Stimulated activated CD4-positive, alpha-beta T cell treated with anti-CD3 and anti-CD28 coated beads, Interleukin-2, amount 100 ng/mL, for 24 hours (primary cell): ENCODE results near the gene CCDC63.
"Not testable (repeated sequence)": the region's sequence is repeated elsewhere in the genome, so short reads cannot be mapped to it uniquely, and the experiment has no call there.

Experiments
- DNase-seq, 2 donors: peaks; one replicate each; pipeline ENCODE4 v3.0.0-alpha.2; 2020

The CCDC63 gene

DNA sequence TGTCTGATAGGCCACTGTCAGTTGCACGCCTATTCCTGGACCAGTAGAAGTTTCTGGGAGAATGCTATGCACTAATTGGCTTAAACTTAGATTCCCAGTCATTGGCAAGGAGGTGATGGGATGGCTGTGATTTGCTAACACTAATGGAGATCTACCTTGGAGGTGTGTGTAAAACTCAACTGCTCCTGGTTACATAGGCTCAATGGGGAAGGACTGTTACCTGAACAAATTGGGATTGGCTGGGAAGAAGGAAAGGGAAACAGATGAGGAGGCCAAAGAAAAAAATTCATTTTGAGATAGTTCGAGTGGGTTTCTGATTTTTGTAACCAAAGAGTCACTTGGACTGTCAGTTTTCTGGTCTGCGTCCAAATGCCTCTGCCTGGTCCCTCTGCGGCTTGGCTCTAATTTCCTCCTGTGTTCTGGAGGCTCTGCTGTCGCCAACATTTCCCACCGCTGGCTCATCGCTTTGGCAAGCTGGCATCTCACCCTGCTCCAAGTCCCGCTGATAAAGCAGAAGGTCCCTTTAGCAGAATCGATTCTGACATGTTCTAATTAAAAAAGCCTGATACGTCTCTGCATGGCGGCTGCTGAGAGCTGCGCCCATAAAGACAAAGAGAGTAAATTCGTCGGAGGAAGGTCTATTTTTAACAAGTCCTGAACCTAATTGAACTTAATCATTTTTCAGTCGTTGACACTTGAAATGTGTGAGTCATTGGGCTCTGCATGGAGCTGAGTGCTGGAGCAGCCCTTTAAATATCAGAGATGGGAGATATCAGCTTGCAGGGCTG, 2.0 kb upstream of the CCDC63 start:
- no peak for DNase-seq

DNA sequence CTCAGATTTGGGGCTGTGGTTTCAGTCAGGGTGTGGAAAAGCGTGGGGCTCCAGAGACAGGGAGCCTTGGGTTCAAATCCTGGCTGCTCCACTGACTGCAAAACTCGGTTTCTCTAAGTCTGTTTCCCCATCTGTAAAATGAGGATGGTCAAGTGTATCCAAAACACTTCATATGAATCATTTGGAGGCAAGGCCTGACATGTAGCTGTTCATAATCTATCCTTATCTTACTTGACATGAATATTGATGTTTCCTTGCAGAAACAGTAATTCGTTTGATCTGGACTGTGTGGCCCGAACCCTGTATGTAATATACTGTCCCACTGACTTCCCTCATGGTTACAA, 1.5 kb upstream of the CCDC63 start:
- DNase-seq: no peak

DNA sequence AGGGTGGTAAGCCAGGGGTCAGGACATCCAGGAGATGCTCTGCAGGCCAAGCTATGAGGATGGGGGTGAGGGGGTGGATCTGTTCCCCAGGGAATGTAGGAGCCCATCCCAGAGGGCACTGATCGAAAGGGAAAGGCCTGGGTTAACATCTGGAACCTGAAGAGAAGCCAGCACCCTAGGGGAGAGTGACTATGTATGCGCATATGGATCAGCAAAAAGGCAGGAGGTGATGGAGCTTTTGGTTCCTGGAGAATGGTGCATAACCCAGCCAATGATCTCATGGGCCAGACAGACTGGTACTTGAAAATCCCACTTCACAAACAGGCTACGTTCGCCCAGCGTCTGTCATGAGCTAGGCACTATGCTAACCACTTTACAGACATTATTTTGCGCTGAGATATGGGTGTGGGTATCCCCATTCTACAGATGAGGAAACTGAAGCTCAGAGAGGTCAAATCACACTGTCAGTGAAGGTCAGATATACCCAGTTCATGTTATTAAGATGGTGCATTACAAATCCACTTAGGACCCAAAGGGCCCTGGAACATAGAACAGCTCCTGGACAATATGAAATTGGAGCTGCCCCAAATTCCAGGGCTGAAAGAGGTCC, 1.6 kb downstream of the CCDC63 start:
- DNase-seq: no peak

DNA sequence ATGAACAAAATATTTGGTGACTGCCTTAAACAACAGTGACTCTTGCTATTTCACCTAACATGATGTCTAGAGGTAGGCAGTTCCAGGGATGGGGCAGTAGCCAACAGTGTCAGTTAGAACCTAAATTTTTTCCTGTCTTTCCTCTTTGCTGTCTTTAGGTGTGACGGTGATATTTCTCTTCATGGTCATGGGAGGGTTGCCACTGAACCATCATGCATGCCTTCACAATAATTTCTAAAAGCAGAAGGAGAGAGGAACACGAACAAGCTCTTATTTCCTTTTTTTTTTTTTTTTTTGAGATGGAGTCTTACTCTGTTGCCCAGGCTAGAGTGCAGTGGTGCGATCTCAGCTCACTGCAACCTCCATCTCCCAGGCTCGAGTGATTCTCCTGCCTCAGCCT, 2.4 kb downstream of the CCDC63 start:
- DNase-seq: no peak

DNA sequence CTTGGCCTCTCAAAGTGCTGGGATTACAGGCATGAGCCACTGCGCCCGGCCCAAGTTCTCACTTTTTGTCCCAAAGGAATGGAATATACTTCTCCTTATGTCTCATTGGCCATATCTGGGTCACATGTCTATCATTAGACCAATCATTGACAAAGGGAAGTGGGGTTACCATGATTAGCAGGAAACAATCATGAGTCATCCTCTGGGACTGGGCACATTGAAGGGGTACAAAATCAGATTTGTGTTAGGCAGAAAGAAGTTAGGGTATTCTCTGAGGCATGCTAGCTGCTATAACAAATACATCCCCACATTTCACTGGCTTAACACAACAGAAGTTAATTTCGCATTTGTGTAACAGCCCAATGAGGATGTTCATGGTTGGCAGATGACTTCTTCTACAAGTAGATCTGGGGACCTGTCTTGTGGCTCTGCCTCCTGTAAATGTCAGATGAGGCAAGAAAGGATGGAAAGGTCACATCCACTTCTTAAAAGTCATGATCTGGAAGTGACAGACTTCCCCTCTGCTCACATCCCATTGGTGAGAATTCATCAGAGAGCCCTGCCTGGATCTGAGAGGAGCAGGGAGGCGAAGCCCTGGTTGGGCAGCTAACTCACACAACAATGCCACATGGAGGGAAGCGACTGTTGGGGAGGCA, 3.1 kb downstream of the CCDC63 start:
- no peak for DNase-seq

DNA sequence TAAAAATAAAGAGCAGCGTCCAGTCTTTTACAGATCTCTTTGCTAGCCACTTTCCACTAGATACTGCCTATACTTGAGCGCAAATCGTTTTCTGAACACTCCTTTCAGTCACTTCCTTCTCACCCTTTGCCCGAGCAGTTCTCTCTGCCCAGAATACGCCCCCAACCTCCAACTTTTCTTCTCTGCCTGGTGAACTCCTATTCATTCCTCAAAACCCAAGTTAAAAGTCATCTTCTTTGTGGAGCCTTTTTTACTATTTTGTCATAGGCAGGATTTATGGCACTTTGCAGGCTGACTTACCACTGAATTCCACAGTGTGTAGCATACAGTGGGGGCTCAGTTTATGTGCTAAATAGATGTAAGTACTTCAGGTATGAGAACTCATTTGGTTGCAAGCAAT, 4.0 kb downstream of the CCDC63 start:
- no peak for DNase-seq

DNA sequence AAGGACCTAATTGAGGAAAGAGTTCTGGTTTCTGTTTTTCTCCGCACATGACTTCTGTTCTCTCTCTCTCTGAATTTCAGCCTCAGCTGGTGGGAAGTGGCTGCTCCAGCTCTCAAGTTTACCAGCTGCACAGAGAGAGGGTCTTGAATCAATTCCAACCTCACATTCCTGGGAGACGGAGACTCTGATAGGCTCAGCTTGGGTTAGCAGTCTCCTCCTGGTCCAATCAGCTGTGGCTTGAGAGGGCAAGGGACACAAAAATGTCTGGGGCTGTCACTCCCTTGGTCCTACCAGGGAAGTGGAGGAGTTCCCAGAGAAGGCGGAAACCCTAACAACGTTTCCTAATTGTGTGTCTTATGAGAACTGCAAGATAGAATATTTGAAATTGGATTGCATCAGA, 7.0 kb downstream of the CCDC63 start:
- DNase-seq: no peak

DNA sequence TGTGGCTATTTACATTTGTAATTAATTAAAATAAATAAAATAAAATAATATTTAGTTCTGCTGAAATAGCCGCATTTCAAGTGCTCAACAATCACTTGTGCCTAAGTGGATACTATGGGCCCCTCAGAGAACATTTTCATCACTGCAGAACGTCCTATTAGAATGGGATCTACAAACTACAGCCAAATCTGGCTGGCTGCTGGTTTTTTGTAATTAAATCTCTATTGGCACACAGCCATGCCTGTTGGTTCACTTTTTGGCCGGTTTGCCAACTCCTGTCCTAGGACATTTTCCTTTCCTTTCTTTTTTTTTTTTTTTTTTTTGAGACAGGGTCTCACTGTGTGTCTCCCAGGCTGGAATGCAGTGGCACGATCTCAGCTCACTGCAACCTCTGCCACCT, 9.8 kb downstream of the CCDC63 start:
- no peak for DNase-seq

DNA sequence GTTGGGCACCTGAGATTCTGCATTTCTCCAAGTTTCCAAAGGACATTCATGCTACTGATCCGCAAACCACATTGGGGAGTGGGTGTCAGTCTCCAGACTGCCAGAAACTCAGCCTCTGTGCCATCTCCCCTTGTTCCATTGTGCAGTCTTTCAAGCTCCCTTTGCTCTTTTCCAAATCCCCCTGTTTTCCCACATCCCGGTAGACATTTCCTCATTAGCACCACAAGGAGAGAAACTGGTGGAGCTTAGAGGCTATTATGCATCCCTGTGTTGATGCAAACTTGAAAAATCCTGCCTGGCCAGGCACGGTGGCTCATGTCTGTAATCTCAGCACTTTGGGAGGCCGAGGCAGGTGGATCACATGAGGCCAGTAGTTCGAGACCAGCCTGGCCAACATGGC, 10.7 kb downstream of the CCDC63 start:
- no peak for DNase-seq

DNA sequence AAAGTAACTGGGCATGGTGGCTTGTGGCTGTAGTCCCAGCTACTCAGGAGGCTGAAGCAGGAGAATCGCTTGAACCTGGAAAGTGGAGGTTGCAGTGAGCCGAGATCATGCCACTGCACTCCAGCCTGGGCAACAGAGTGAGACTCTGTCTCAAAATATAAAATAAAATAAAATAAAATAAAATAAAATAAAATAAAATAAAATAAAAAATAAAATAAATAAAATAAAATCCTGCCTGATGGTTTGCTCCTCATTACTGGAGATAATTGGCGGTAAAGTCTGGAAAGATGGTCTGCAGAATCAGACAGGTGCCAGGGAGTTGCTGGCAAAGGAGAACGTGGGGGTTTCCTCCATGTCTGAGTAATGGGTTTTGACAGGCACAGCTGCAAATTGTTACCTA, 11.2 kb downstream of the CCDC63 start:
- DNase-seq: not testable (repeated sequence)

DNA sequence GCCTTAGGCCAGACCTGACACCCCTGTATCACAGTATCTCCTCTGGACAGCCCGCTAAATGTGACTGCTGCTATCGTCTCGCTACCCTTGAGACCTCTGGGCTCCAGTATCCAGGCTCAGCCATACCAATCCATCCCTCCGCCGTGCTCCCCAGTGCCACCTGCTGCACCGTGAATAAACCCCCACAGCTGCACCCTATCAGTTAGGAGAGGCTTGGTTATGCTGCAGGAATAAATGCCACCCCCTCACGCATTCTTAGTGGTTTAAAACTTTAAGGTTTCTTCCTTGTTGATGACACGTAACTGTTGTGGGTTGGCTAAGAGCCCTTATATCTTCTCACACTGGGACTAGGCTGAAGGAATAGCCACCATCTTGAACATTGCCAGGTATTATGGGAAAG, 12.1 kb downstream of the CCDC63 start:
- DNase-seq: no peak

DNA sequence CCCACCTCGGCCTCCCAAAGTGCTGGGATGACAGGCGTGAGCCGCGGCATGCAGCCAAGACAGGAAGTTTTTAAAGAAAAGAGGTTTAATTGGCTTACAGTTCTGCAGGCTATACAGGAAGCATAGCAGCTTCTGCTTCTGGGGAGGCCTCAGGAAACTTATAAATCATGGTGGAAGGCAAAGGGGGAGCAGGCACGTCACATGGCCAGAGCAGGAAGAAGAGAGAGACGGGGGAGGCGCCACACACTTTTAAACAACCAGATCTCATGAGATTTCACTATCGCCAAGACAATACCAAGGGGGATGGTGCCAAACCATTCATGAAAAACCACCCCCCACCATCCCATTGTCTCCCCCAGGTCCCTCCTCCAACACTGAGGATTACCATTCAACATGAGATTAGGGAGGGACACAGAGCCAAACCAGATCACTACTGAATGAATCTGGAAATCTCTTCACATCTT, 14.1 kb downstream of the CCDC63 start:
- no peak for DNase-seq

DNA sequence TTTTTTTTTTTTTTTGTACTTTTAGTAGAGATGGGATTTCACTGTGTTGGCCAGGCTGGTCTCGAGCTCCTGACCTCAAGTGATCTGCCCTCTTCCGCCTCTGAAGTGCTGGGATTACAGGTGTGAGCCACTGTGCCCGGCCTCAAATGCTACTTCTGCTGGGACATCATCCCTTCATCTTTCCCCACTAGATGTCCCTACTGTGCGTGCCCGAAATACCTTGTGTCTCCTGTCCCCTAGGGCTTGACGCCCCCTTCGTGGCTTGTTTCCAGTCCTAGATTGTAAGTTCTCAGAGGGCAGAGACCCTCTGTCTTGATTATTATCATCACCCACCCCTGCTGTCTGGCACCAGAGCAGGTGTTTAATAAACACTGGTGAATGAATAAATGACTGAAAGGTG, 14.9 kb downstream of the CCDC63 start:
- no peak for DNase-seq

DNA sequence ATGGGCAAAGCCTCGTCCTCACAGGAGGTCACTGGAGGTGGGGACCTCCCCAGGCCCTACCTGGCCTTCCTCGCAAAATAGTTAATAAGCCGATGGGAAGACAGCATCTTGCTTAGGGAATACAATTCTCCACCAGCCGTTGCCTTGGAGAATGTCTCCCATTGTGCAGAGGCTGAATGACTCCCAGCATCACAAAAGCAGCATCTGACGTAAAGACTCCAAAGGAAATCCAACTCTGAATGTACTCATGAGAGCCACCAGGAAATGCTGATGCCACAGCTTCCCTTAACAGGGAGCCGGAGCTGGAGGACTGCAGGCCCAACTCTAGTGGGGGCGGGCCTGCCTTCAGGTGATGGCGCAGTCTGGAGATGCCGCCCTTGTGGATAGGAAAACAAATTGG, 15.5 kb downstream of the CCDC63 start:
- no peak for DNase-seq

DNA sequence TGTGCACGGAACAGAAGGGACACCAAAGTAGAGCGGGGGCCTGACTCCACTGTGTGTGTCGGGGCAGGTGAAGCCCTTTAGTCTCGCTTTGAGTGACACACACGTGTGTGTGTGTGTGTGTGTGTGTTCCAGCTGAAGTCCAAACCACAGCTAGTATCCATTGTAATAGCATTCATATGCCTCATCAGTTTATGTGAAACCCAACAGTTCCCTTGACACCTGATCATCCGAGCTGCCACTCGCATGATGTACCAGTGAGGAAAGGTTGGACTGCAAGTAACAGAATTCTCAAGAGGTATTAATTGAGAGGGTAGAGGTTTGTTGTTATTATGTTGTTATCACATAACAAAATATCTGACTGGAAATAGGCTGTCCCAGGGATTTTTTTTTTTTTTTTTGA, 16.4 kb downstream of the CCDC63 start:
- no peak for DNase-seq

DNA sequence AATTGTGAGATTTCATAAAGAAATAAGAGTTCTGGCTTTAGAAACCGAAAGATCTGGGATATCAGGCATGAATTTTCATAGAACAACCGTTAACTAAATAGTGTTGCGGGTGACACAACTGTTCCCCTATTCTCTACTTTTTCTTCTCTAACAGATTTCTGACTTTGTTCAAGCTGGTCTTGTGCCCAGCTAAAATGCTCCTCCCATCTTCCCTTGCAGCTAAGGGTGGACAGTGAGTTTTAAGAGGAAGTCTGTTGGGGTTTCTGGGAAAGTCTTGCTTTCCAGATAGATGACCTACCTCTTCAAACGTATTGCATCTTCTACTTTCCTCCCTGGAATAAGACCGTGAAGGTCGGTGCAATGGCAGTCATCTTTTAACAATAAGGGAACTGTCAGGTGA, 18.7 kb downstream of the CCDC63 start:
- DNase-seq: no peak

DNA sequence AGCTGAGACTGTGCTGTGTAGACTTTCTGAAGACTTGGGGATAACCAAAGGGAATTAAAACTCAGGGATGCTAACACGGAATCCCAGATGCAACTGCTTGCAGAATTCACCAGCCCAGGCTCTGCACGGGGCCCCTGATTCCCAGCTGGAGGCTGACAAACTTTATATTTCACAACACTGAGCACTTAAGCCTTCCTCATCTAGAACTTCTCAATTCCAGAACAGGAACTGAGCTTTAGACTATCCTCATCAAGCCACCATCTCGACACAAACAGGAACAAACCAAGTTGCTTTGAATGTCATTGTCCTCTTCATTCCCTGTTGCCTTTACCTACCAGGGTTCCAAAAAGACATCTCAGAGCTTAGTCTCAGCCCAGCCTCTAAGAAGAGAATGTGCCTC, 22.2 kb downstream of the CCDC63 start:
- DNase-seq: no peak

DNA sequence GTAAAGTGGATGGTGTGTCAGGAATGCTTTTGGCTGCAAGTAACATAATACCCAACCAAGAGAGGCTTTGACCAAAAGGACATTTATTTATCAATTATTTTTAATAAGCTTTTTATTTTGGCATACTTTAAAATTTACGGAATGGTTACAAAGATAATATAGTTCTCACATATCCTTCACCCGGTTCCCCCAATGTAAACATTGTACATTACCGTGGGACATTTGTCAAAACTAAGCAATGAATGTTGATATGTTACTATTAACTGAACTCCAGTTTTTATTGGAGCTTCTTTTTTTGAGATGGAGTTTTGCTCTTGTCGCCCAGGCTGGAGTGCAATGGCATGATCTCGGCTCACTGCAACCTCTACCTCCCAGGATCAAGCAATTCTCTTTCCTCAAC, 23.0 kb downstream of the CCDC63 start:
- no peak for DNase-seq

DNA sequence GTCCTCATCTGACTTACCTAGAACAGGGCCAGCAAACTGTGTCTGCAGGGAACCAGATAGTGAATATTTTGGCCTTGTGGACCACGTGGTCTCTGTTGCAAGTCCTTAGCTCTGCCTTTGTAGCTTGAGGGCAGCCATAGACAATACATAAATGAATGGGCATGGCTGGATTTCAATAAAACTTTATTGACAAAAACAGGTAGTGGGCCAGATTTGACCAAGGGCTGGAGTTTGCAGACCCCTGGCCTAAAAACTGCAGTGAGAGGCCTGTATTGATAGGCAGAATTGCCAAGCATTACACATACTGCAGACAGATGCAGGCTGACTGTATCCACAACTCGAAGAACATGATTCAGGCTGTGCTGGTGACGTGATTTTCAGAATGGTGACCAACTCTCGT, 25.3 kb downstream of the CCDC63 start:
- DNase-seq: no peak

DNA sequence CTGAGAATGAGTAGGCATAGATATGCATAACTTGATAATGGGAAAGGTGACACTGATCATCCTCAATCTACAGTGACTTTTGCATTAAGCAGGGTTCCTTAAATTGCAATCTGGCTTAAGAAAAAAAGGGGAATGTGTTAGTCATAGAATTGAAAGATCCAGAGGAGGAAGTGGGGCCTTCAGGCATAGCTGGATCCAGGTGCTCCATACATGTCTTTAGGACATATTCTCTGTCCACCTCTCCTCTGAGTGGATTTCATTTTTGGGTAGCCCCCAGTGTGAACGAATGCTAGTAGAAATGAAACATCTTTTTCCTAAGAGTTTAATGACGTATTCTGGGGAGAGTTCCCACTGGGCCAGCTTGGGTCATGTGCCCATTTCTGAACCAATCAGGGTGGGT, 27.6 kb downstream of the CCDC63 start:
- no peak for DNase-seq

DNA sequence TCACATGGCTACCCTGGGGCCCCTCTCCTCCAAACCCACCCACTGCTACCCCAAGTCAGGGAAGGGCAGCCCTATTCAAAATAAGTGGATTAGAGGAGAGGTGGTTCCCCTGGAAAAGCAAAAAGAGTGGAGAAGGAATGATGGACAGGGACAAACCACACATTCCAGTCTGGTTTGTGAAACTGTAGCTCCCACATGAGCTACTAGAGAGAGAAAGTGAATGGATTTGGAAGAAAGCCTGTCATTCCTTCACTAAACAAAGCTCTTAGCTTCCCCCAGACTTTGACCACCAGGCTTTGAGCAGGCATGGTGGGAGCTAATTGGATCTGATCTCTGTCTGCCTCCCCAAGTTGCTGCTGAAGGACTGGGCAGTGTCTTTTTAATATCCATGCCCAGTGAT, 28.0 kb downstream of the CCDC63 start:
- no peak for DNase-seq

DNA sequence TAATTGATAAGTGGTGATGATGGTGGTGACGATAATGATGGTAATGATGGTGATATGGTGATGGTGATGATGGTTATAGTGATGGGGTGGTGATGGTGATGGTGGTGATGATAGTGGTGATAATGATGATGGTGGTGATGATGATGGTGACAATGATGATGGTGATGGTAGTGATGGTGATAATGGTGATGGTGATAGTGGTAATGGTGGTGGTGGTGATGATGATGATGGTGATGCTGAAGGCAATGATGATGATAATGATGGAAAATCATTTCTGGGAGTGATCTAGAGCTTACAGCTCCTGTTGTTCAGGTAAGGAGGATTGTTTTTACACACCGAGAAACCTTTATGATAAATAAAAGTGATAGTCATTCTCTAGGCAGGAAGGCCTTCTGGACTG, 33.9 kb downstream of the CCDC63 start:
- no peak for DNase-seq

DNA sequence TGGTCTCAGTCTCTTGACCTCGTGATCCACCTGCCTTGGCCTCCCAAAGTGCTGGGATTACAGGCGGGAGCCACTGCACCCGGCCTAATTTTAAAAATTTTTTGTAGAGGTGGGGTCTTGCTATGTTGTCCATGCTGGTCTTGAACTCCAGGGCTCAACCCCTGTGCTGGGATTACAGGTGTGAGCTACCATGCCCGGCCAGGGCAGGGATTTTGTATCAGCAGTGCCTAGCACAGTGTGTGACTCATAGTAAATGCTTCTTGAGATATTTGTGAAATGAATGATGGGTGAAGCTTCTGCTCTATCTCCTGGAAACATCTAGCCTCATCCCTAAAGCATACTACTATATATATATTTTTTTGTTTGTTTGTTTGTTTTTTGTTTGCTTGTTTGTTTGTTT, 36.5 kb downstream of the CCDC63 start:
- DNase-seq: no peak

DNA sequence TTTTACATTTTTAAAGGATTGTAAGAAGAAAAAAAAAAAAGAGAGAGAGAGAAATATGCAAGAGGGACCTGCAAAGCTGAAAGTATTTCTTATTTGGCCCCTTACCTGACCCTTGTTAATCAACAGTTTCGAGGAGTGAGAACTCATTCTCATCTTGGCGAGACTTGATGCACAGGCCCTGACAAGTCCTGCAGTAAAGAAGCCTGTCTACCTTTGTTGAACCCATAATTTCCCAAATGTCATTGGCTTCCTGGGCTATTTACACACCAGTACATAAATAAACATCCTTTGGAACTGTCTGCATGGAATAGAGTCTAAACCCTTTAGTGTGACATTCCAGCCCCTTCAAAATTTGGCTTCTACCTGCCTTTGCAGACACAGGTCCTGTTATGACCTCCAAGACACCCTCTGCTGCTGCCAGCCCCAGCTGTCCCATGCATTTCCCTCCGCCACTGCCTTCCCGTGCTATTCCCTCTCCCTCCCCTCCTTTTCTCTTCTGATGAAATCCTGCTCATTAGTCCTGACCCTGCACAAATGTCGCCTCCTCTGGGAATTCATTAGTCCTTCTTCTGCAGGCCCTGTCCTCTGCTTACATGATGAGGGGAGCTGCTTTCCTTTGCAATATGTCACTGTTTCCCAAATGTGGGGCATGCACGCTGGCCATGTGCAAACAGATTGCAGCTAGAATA, 38.5 kb downstream of the CCDC63 start:
- DNase-seq: no peak
